Measurements from ENCODE around the gene NUP98.

Gene NUP98

GRCh38 chr11:3824714-3825472 is 27.5 kb upstream of the NUP98 start:
- no peaks in the 10 kb centered on the region for H3K9me3 ChIP-seq
- peak; percentile 73 for TF ChIP-seq CTCF (IDR thresholded peaks at IDR 0.05; ENCODE audit: low read depth, low read length)
- DNase-seq, result peak; percentile 68
- no peaks in the 10 kb centered on the region for H3K4me1 ChIP-seq
- no peaks in the 10 kb centered on the region for H3K27me3 ChIP-seq
- no peaks in the 10 kb centered on the region for H3K36me3 ChIP-seq
- H3K4me3 ChIP-seq (ENCODE audit: low read depth, low read length), result no peak overlapping the region

GRCh38 chr11:3823762-3824506 is 26.6 kb upstream of the NUP98 start:
- Histone ChIP-seq H3K4me3 (ENCODE audit: low read depth, low read length) (no peak overlapping the region), H3K27me3 (no peaks in the 10 kb centered on the region), H3K36me3 (no peaks in the 10 kb centered on the region), H3K9me3 (no peaks in the 10 kb centered on the region), H3K4me1 (no peaks in the 10 kb centered on the region)
- DNase-seq, result no peak
- TF ChIP-seq CTCF (IDR thresholded peaks at IDR 0.05; ENCODE audit: low read depth, low read length), result no peak

- no peak for DNase-seq
- H3K36me3 ChIP-seq, result no peaks in the 10 kb centered on the region
These were observed 25.9 kb upstream of the NUP98 start for GRCh38 chr11:3823303-3823702.

GRCh38 chr11:3822312-3822711 is 25.0 kb upstream of the NUP98 start:
- no peak for TF ChIP-seq CTCF (IDR thresholded peaks at IDR 0.05; ENCODE audit: low read depth, low read length)
- H3K36me3 ChIP-seq, result no peaks in the 10 kb centered on the region

More at GRCh38 chr11:3823303-3823702, 25.9 kb upstream of the NUP98 start:
- Histone ChIP-seq H3K27me3 (no peaks in the 10 kb centered on the region), H3K9me3 (no peaks in the 10 kb centered on the region), H3K4me3 (ENCODE audit: low read depth, low read length) (no peak overlapping the region), H3K4me1 (no peaks in the 10 kb centered on the region)
- no peak for TF ChIP-seq CTCF (IDR thresholded peaks at IDR 0.05; ENCODE audit: low read depth, low read length)

GRCh38 chr11:3820971-3821370 is 23.6 kb upstream of the NUP98 start:
- no peak overlapping the region for H3K4me3 ChIP-seq (ENCODE audit: low read depth, low read length)
- no peaks in the 10 kb centered on the region for H3K9me3 ChIP-seq
- no peak for DNase-seq
- TF ChIP-seq CTCF (IDR thresholded peaks at IDR 0.05; ENCODE audit: low read depth, low read length), result no peak
- no peaks in the 10 kb centered on the region for H3K36me3 ChIP-seq
- H3K27me3 ChIP-seq, result no peaks in the 10 kb centered on the region
- H3K4me1 ChIP-seq, result no peaks in the 10 kb centered on the region

More at GRCh38 chr11:3822312-3822711, 25.0 kb upstream of the NUP98 start:
- H3K4me3 ChIP-seq (ENCODE audit: low read depth, low read length), result no peak overlapping the region
- no peaks in the 10 kb centered on the region for H3K4me1 ChIP-seq
- H3K27me3 ChIP-seq, result no peaks in the 10 kb centered on the region
- DNase-seq, result no peak
- H3K9me3 ChIP-seq, result no peaks in the 10 kb centered on the region

All from BE2C (cell line).